Heart left ventricle (tissue), 16 donors: ENCODE results near the gene CANT1. TPM values are rescaled to one million over a fixed set of nuclear protein-coding genes. Genes with fewer than 3 reads are reported as not detected.

Experiments
- ATAC-seq, 4 donors: fragments of 200-7000 bp; cut with Tn5 transposase; one replicate each; pipeline ENCODE4 v1.9.1; 2020 to 2022; ENCODE audit warnings: moderate library complexity in 4 of 4, mild to moderate bottlenecking in 3 of 4, moderate number of reproducible peaks in 1 of 4
- DNase-seq, 5 donors: peaks; one replicate each; pipeline ENCODE4 v3.0.0-alpha.2; 2020
- H3K27ac ChIP-seq, 12 donors: fragments of 200-600 bp; sonication (generic) in 4 of 12; one replicate each; pipeline versions ENCODE4 v1.5.0 to v1.8.0; 2016 to 2022; ENCODE audit warnings: mild to moderate bottlenecking in 2 of 12
- H3K27me3 ChIP-seq, 9 donors: fragments of 200-600 bp; sonication (generic) in 2 of 9; one replicate each; pipeline versions ENCODE4 v1.5.1 to v1.8.0; 2016 to 2022; ENCODE audit warnings: mild to moderate bottlenecking in 3 of 9
- H3K36me3 ChIP-seq, 9 donors: fragments of 200-600 bp; sonication (generic) in 2 of 9; one replicate each; pipeline versions ENCODE4 v1.5.0 to v1.8.0; 2018 to 2022; ENCODE audit warnings: mild to moderate bottlenecking in 2 of 9
- H3K4me1 ChIP-seq, 12 donors: fragments of 200-600 bp; sonication (generic) in 4 of 12; one replicate each; pipeline versions ENCODE4 v1.5.0 to v1.8.0; 2016 to 2022; ENCODE audit warnings: mild to moderate bottlenecking in 3 of 12
- H3K4me3 ChIP-seq, 12 donors: fragments of 200-600 bp; sonication (generic) in 4 of 12; one replicate each; pipeline versions ENCODE4 v1.5.0 to v1.8.0; 2017 to 2022; ENCODE audit warnings: mild to moderate bottlenecking in 9 of 12, moderate library complexity in 4 of 12
- H3K9me3 ChIP-seq, 12 donors: fragments of 200-600 bp; sonication (generic) in 4 of 12; one replicate each; pipeline versions ENCODE4 v1.5.0 to v1.8.0; 2016 to 2022; ENCODE audit warnings: mild to moderate bottlenecking in 1 of 12
- CTCF ChIP-seq, 12 donors: fragments of 200-600 bp; sonication (generic) in 4 of 12; IDR thresholded peaks; one replicate each; pipeline versions ENCODE4 v1.5.0 to v1.8.0; 2018 to 2022; ENCODE audit warnings: antibody characterized with exemption in 12 of 12, mild to moderate bottlenecking in 5 of 12
- POLR2A ChIP-seq, 2 donors: fragments of 450-650 bp; IDR thresholded peaks; one replicate each; pipeline ENCODE4 v1.6.1; 2017; ENCODE audit warnings: antibody characterized with exemption in 2 of 2, mild to moderate bottlenecking in 2 of 2, moderate library complexity in 2 of 2
- WGBS, 4 donors: extraction: QIAGEN DNeasy Blood & Tissue Kit in 2 of 4; methylation state at CpG; one replicate each; pipeline versions ENCODE4 v1.1.5 to v1.1.7; 2013 to 2018; 5-methylcytosine and 5-hydroxymethylcytosine counted together
- intact Hi-C, 10 donors: fragments of 100-400 bp; cut with DNase I; formaldehyde crosslinking; loops; one replicate each; pipeline versions ENCODE4 v1.11.1 to v1.14.2; 2022
- polyA plus RNA-seq, 2 donors: library from polyadenylated mRNA; stranded (reverse); fragments of 200-250 nt; gene quantifications; one replicate each; pipeline ENCODE4 v1.2.3, GENCODE V29; 2013
- total RNA-seq, 9 donors: library from RNA; depleted of rRNA in 2 of 9; stranded (reverse); fragments of >200 nt in 2 of 9; fragmentation: NEBNext Ultra II Directional in 3 of 9; extraction: Animal tissue kit (Norgen Biotek cat#: 25700) in 3 of 9; gene quantifications; one replicate each; pipeline versions ENCODE4 v1.1.0 to v1.2.4, GENCODE V29; 2016 to 2023
- donor health status: ischemic (EF 13 %, LVEDD 7.1; RV severe dilation, severe dysfunction).
- donor health status: healthy with polysubstance abuse.
- donor health status: DM: no; HTN: yes; CAD: no.
- donor health status: DM: no; HTN: no; CAD: no.
- donor health status: ischemic (EF 25% LVEDD 6.9; RV normal size, moderate dysfunction).
- donor health status: ischemic (EF 25% LVEDD 5.7; RV mildly dilated, moderate dysfunction).
- donor health status: healthy.
- donor health status: DM: yes; HTN: yes; CAD: no.
- donor health status: ischemic (EF 35%, LVEDD 5.7; RV mildly dilated, moderate dysfunction).
- donor health status: nonischemic (EF 11% LVEDD 7.7; RV severe dilation, severe dysfunction).
- donor health status: DM: yes; HTN: yes; CAD: no.
- donor health status: PGD.
- donor health status: ischemic (EF 29% LVEDD 5.4; RV normal size, mild dysfunction).
- donor health status: nonischemic (EF 23%, LVEDD 6.1; RV moderate dilation, normal function).

The CANT1 gene
- total and polyA plus RNA-seq, 11 donors: 5.1 to 46.2 (median 24.1) TPM

DNA sequence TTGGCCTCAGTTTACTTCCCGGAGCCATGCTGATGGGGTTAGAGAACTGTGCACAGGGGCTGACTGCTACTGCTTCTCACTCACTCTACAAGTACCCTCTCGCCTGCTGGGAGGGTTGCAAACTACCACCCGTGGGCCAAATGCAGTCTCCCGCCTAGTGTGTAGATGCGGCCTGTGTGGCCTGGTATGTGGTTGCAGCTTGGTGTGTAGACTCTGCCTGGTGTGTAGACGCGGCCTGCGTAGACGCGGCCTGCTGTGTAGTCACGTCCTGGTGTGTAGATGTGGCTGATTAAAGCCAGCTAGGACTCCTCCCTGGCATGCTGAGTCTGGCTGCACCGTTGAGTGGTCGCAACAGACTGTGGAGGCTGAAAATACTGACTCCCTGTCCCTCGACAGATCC lies 7.3 kb downstream of the CANT1 start:
- intact Hi-C loops: no loop called here

GRCh38 chr17:79001190-79002020 lies 8.2 kb downstream of the CANT1 start:
- intact Hi-C loops: no loop called here
- Histone ChIP-seq H3K36me3 (peaks cover 0 to 37% (median 15%) of the 10 kb centered on the region in 9 donors), H3K9me3 (no peaks in the 10 kb centered on the region), H3K4me3 (no peak overlapping the region), H3K27ac (no peak overlapping the region), H3K4me1 (peaks cover 0 to 50% (median 24%) of the 10 kb centered on the region in 12 donors), H3K27me3 (no peaks in the 10 kb centered on the region)
- no peak for TF ChIP-seq POLR2A (IDR thresholded peaks at IDR 0.05)
- TF ChIP-seq CTCF (IDR thresholded peaks at IDR 0.05): no peak
- no peak for ATAC-seq
- peak in 1 of 5 donors; percentile 26 for DNase-seq
- WGBS, 4 donors: 84 to 87% (median 86%) methylated on average over 19 of the region's 19 CpGs

More for the DNA sequence above, 7.3 kb downstream of the CANT1 start:
- no peak for ATAC-seq
- Histone ChIP-seq H3K4me3 (no peak overlapping the region), H3K9me3 (no peaks in the 10 kb centered on the region), H3K4me1 (peaks cover 0 to 55% (median 28%) of the 10 kb centered on the region in 12 donors), H3K36me3 (peaks cover 0 to 28% (median 7%) of the 10 kb centered on the region in 9 donors), H3K27me3 (no peaks in the 10 kb centered on the region), H3K27ac (no peak overlapping the region)
- DNase-seq: peak in 1 of 5 donors; percentile 11
- WGBS, 4 donors: 87 to 91% (median 89%) methylated on average over 11 to 14 of the region's 14 CpGs
- TF ChIP-seq CTCF (IDR thresholded peaks at IDR 0.05) (no peak), POLR2A (IDR thresholded peaks at IDR 0.05) (no peak)

DNA sequence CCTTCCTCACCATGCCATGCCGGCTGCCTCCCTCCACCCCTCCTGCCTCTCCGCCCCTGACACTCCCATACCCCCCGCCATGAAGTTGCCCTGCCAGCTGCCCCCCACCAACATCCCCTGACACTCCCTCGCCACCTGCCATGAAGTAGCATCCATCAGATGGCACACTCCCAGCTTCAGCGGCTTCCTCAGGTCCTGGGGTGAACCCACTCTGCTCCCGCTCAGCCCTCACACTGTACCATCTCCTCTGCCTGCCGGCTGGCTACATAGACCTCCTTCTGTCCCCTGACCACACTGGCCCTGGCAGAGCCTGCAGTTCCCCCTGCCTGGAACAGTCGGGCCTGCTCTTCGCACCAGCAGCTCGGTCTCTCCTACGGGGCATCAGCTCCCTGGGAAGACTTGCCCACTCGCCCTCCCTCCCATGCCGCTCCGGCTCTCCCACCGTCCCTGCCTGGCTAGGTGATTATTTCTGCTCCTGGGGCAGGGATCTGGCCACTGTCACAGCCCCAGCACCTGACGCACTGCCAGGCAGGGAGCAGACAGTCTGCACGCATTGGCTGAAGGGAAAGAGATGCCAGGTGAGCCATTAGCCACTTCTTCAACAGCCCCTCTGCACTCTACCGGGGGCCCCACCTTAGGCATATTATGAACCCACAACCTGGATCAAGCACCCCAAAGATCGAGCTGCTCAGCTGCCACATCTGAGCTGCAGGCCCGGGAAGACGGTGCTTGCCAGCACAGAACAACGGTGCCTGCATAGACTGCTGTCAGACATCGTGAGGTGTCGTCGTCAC lies 9.0 kb downstream of the CANT1 start:
- WGBS, 4 donors: 78 to 85% (median 83%) methylated on average over 25 of the region's 25 CpGs
- intact Hi-C loops: no loop called here
- ATAC-seq (peak in 1 of 4 donors; percentile 19), DNase-seq (peak in 1 of 5 donors; percentile 37)
- no peaks in the 10 kb centered on the region for H3K27me3 ChIP-seq
- H3K4me3 ChIP-seq: no peak overlapping the region
- H3K9me3 ChIP-seq: no peaks in the 10 kb centered on the region
- peaks cover 0 to 48% (median 22%) of the 10 kb centered on the region in 12 donors for H3K4me1 ChIP-seq
- peaks cover 0 to 45% (median 22%) of the 10 kb centered on the region in 9 donors for H3K36me3 ChIP-seq
- TF ChIP-seq CTCF (IDR thresholded peaks at IDR 0.05): no peak
- no peak for TF ChIP-seq POLR2A (IDR thresholded peaks at IDR 0.05)
- H3K27ac ChIP-seq: no peak overlapping the region

- H3K4me3 ChIP-seq: no peak overlapping the region
- intact Hi-C loops: loop anchor here in 1 of 10 donors (5.0 kb wide), 1 partner anchor 392 kb away; no protein-coding TSS in a partner anchor
- ATAC-seq: no peak
- peaks cover 0 to 43% (median 19%) of the 10 kb centered on the region in 12 donors for H3K4me1 ChIP-seq
- no peak overlapping the region for H3K27ac ChIP-seq
- TF ChIP-seq CTCF (IDR thresholded peaks at IDR 0.05) (no peak), POLR2A (IDR thresholded peaks at IDR 0.05) (no peak)
- H3K9me3 ChIP-seq: no peaks in the 10 kb centered on the region
- peaks cover 0 to 49% (median 27%) of the 10 kb centered on the region in 9 donors for H3K36me3 ChIP-seq
- H3K27me3 ChIP-seq: no peaks in the 10 kb centered on the region
- 93 to 96% (median 95%) methylated on average over 11 to 12 of the region's 12 CpGs for WGBS, 4 donors
- DNase-seq: no peak
Measured at GRCh38 chr17:78999947-79000395, 9.6 kb downstream of the CANT1 start.
